Activated naive CD8-positive, alpha-beta T cell (primary cell): ENCODE data around the gene CDH11.

ENCODE experiments used
- H3K27ac Mint-ChIP-seq: one replicate; pipeline ENCODE4 v1.8.0; 2021; ENCODE audit warnings: mixed read lengths
- H3K27me3 Mint-ChIP-seq: one replicate; pipeline ENCODE4 v1.8.0; 2021; ENCODE audit warnings: mixed read lengths
- H3K36me3 Mint-ChIP-seq: one replicate; pipeline ENCODE4 v1.8.0; 2021; ENCODE audit warnings: mixed read lengths
- H3K4me1 Mint-ChIP-seq: one replicate; pipeline ENCODE4 v1.8.0; 2021; ENCODE audit warnings: low read depth, mixed read lengths
- H3K4me3 Mint-ChIP-seq: one replicate; pipeline ENCODE4 v1.8.0; 2021; ENCODE audit warnings: mild to moderate bottlenecking, mixed read lengths
- H3K9me3 Mint-ChIP-seq: one replicate; pipeline ENCODE4 v1.8.0; 2021; ENCODE audit warnings: low read depth, mixed read lengths

The CDH11 gene

DNA sequence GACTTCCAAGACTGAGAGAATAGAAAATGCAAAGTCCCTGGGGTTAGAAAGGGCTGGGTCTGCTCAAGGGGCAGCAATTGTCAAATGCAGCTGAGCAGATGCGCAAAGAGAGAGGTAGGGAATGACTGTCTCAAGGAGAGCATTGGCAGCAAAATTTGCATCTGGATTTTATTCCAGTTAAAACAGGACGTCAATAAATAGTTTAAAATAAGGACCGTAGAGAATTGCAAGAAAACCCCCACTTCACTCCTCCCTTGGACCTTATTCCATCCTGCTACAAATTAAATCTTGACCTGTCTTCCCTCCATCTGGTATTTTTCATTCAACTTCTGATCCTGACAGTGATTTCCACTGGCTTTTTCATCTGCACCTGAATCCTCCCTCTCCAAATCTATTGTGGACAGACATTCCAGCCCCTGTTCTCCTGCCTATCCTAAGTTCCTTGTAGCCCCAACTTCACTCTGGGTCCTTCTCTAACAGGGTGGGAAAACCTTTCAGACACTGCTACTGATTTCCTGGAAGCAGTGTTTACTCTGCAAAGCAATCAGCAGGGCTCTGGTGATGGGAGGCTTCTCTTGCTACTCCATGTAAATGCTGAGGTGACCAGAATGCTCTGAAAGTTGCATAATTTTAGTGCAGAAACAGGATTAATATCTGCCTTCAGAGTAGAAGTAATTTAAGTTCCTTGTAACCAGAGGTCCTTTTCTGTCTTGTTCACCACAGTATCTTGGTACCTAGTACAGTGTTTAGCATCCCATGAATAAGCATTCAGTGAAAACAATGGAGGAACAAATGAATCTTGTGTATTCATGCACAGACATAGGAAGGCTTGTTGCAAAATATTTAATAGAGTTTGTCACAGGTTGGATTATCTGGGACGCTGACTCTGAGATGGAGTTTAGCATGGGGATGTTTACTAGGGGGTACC, 79.2 kb downstream of the CDH11 start:
- no peak overlapping the region for H3K27ac Mint-ChIP-seq
- no peaks in the 10 kb centered on the region for H3K4me1 Mint-ChIP-seq
- H3K4me3 Mint-ChIP-seq: no peak overlapping the region
- no peaks in the 10 kb centered on the region for H3K27me3 Mint-ChIP-seq
- no peaks in the 10 kb centered on the region for H3K36me3 Mint-ChIP-seq
- H3K9me3 Mint-ChIP-seq: peaks cover 7% of the 10 kb centered on the region

DNA sequence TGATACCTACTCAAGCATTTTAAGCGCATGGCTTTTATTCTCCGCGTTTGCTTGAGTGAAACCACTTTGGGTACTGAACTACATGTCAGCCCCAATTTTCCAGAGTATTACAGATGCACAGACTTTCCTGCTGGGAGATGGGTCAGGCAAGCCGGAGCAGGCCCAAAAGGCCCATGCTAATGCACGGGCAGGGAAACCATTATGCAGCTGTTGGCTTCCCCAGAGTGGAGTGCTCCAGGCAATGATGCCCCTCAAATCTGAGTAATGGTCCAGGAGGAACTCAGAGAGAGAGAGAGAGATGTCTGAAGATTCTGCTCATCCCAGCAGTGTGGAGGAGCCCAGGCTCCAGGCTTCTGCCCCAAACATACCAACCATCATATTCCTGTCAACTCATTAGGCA, 80.2 kb downstream of the CDH11 start:
- Mint-ChIP-seq H3K36me3 (no peaks in the 10 kb centered on the region), H3K27me3 (no peaks in the 10 kb centered on the region), H3K4me1 (no peaks in the 10 kb centered on the region), H3K27ac (no peak overlapping the region), H3K9me3 (peaks cover 7% of the 10 kb centered on the region), H3K4me3 (no peak overlapping the region)

DNA sequence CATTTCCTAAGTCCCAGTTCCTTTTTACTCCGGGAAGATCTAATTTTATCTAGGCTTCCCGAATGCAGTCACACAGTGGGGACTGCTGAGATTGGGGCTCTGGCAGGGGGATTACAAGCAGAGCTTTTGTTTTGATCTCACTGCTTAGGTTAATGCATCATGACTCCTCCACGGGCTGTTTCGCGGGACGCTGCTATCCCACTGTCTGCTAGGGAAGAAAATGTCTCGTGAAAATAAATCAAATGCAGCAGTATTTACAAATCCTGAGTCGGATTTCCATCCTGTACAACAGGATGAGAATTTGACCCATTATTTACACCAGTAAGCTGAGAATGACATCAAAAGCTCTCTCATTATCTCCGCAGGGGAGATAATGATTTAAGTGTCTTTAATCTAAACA, 83.8 kb downstream of the CDH11 start:
- peaks cover 5% of the 10 kb centered on the region for H3K9me3 Mint-ChIP-seq
- H3K4me1 Mint-ChIP-seq: no peaks in the 10 kb centered on the region

DNA sequence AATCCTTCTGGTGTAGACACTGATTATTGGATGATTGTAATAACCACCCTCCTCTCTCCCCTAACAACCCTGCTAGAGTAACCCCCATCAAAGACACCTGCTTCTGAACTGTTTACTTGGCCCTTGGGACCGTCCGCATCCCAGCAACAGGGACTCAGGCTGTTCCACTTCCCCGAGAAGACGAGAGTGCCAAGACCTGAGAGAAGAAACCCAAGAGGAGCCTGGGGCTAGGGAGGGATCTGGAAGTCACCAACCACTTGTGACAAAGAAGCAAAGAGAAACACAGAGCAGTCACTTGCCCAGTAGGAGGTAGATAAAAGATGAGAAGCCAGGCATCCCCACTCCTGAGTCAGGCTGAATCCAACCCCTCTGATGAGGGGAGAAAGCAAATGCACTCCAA, 84.3 kb downstream of the CDH11 start:
- peaks cover 6% of the 10 kb centered on the region for H3K9me3 Mint-ChIP-seq
- H3K4me3 Mint-ChIP-seq: no peak overlapping the region
- H3K27me3 Mint-ChIP-seq: no peaks in the 10 kb centered on the region
- no peaks in the 10 kb centered on the region for H3K4me1 Mint-ChIP-seq
- no peaks in the 10 kb centered on the region for H3K36me3 Mint-ChIP-seq
- H3K27ac Mint-ChIP-seq: no peak overlapping the region

More for the DNA sequence above, 83.8 kb downstream of the CDH11 start:
- Mint-ChIP-seq H3K4me3 (no peak overlapping the region), H3K27ac (no peak overlapping the region), H3K27me3 (no peaks in the 10 kb centered on the region), H3K36me3 (no peaks in the 10 kb centered on the region)

DNA sequence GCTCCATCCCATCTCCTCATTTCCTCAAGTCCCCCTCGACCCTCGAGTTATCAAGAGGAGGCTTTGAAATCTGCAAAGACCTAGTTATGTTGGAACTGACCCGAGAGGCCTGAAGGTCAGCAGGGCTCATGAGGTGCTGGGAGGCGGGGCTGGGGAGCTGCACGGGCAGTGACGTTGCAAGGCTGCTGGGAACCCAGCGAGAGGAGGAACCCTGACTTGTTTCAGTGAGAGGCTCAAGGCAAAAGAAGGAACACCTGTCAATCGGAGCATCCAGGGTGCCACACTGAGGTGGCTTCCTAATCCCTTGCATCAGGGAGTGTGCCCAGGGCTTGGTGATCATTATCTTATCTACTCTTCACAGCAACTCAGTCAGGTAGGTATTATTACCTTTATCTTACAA, 86.9 kb downstream of the CDH11 start:
- no peak overlapping the region for H3K4me3 Mint-ChIP-seq
- H3K36me3 Mint-ChIP-seq: no peaks in the 10 kb centered on the region
- H3K27ac Mint-ChIP-seq: no peak overlapping the region
- no peaks in the 10 kb centered on the region for H3K4me1 Mint-ChIP-seq
- no peaks in the 10 kb centered on the region for H3K27me3 Mint-ChIP-seq
- peaks cover 17% of the 10 kb centered on the region for H3K9me3 Mint-ChIP-seq

DNA sequence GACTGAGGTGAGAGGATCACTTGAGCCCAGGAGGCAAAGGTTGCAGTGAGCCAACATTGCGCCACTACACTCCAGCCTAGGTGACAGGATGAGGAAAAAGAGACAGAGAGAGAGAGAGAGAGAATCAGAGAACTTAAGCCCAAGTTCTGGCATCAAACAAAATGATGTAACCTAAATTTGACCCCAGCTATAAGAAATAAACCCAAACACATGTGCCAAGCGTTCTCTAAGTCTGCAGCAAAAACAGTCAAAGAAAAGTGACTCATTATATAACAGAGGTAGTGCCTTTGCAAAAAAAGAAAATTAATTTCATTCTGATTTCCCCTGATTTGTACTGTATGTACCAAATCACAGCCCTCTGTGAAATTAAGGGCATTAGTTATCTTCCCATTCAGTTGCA, 89.5 kb downstream of the CDH11 start:
- H3K36me3 Mint-ChIP-seq: no peaks in the 10 kb centered on the region
- H3K9me3 Mint-ChIP-seq: peaks cover 13% of the 10 kb centered on the region
- no peak overlapping the region for H3K4me3 Mint-ChIP-seq
- no peaks in the 10 kb centered on the region for H3K27me3 Mint-ChIP-seq
- no peak overlapping the region for H3K27ac Mint-ChIP-seq
- H3K4me1 Mint-ChIP-seq: no peaks in the 10 kb centered on the region

DNA sequence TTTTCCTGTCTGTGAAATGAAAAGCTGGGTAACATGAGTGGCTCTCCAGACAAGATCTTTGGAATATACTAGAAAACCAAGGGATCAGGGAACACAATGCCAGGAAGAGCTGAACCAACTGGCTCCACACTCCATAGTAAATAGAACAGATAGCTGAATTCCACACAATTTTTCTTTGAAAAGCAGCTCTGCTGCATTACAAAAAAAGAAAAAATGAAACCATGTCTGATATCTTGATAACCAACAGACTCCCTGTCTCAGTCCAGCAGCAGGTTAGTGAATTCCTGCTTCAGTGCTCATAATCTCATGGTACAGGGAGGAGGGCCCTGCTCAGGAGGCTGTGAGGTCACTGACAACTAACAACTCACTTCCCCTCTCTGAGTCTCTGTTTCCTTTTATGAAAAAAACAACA, 97.1 kb downstream of the CDH11 start:
- Mint-ChIP-seq H3K36me3 (no peaks in the 10 kb centered on the region), H3K27ac (no peak overlapping the region), H3K9me3 (no peaks in the 10 kb centered on the region), H3K4me1 (no peaks in the 10 kb centered on the region), H3K4me3 (no peak overlapping the region), H3K27me3 (no peaks in the 10 kb centered on the region)

DNA sequence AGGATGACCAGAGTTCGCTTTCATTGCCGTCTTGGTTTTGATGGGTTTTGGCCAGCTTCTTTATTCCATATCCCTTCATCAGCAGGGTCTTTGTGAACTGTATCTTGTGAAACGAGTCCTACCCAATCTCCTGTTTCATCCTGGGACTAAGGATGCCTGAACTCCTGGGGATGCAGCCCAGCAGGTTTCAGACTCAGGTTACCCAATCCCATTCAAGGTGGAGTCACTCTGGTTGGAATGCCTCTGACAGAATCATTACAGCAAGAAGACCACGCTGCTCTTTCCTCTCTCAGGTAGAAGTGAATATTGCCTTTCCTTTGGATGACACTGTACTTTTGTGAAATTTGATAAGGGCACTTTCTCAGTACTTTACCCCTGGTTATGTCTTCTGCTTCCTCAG, 98.1 kb downstream of the CDH11 start:
- no peaks in the 10 kb centered on the region for H3K36me3 Mint-ChIP-seq
- no peak overlapping the region for H3K27ac Mint-ChIP-seq
- no peaks in the 10 kb centered on the region for H3K27me3 Mint-ChIP-seq
- H3K4me3 Mint-ChIP-seq: no peak overlapping the region
- no peaks in the 10 kb centered on the region for H3K4me1 Mint-ChIP-seq
- no peaks in the 10 kb centered on the region for H3K9me3 Mint-ChIP-seq

DNA sequence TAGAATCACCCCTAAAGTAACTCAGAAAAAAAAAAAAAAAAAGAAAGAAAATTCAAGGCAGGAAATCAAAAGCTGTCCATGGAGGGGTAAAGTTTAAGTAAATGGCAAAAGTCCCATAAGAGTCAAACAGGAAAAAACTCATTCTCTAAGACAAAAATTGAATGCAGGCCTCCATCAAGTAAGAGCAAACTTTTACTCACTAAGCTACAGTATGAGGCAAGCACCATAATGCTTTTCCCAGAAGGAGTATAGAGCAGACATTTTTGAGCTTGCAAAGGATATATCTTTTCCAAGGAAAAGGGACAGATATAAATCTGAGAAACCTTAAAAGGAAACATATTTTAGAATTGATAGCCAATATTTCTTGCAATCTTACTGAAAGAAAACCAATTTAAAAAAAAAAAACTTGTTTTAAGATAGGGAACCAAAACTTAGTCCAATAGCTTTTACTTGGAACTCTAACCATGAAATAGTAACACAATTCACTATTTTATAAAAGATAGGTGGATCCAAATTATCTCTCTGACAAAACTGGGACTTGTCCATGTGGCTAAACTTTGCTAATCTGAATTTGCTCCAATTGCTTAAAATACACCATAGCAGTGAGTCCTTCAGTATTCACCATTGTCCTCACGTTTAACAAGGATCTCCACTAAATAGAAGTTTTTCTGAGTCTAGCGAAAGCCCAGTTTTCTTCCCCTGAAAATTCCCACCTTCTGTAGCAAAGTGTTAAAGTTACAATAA, 99.8 kb downstream of the CDH11 start:
- H3K27ac Mint-ChIP-seq: no peak overlapping the region
- H3K27me3 Mint-ChIP-seq: no peaks in the 10 kb centered on the region

DNA sequence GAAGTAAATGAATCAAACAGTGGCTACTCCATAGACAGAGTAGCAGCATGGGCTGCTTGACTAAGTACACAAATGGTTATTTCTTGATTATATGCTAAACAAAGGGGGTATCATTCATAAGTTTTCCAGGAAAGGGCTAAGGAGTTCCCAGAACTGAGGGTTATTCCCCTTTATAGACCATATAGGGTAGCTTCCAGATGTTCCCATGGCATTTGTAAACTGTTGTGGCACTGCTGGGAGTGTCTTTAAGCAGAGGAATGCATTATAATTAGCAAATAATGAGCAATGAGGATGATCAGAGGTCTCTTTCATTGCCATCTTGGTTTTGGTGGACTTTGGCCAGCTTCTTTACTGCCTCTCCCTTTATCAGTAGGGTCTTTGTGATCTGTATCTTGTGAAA, 105.1 kb downstream of the CDH11 start:
- Mint-ChIP-seq H3K27me3 (no peaks in the 10 kb centered on the region), H3K27ac (no peak overlapping the region), H3K4me1 (no peaks in the 10 kb centered on the region), H3K36me3 (no peaks in the 10 kb centered on the region), H3K9me3 (no peaks in the 10 kb centered on the region), H3K4me3 (no peak overlapping the region)

More for the DNA sequence above, 99.8 kb downstream of the CDH11 start:
- Mint-ChIP-seq H3K36me3 (no peaks in the 10 kb centered on the region), H3K4me3 (no peak overlapping the region), H3K4me1 (no peaks in the 10 kb centered on the region), H3K9me3 (no peaks in the 10 kb centered on the region)

DNA sequence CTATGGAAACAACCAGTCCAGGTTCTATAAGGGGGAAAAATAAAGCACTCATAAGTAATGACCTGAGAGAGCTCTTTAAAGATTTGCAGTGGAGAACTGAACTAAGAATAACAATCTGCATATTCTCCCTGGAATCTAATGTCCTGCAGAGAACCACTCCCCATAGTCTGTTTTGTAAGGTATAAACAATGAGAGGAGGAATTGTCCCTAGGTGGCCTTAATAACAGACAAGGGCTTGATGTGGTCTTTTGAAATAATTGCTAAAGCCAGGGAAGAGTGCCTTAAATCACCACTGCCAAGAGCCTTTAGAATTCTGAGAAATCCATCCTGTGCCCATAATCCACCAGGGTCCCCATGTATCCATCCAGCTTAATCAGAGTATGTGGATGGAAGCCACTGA, 106.3 kb downstream of the CDH11 start:
- H3K27me3 Mint-ChIP-seq: no peaks in the 10 kb centered on the region
- H3K9me3 Mint-ChIP-seq: no peaks in the 10 kb centered on the region
- no peaks in the 10 kb centered on the region for H3K36me3 Mint-ChIP-seq
- H3K27ac Mint-ChIP-seq: no peak overlapping the region
- no peak overlapping the region for H3K4me3 Mint-ChIP-seq
- H3K4me1 Mint-ChIP-seq: no peaks in the 10 kb centered on the region

DNA sequence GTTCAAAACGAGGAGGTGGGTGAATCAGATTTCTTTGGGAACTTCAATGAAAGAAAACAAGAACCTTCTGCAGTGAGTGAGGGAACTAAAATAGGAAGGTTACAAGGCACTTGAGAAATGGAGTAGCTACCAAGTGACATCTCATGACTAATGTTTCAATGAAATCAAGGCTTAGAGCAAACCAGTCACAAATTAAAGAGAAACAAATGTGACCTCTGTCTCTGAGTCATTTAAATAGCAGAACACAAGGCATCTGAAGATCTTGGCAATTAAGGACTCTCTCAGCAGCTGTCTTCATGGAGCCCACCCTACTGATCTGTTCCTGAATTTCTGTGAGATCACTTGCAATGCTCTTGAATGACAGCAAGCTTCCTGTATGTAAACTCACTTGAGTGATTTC, 109.5 kb downstream of the CDH11 start:
- Mint-ChIP-seq H3K9me3 (no peaks in the 10 kb centered on the region), H3K4me3 (no peak overlapping the region), H3K4me1 (no peaks in the 10 kb centered on the region), H3K27ac (no peak overlapping the region), H3K27me3 (no peaks in the 10 kb centered on the region), H3K36me3 (no peaks in the 10 kb centered on the region)

DNA sequence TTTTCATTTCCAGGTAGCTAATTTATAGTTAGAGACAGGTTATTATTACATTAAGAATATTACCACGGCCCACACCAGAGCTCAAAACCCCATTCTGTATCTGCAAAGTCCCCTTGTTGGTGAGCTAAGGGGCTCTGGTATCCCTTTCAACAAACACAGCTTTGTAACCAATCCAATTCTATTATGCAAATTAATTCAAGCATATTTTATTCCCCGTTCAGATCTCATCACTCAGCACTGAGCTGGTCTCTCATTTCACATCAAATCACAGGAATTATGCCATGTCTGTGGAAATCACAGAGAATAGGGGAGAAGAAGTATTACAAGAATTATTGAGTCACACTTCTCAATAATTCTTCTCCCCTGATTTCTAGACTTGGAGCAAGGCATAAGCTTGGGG, 111.7 kb downstream of the CDH11 start:
- Mint-ChIP-seq H3K4me3 (no peak overlapping the region), H3K4me1 (no peaks in the 10 kb centered on the region), H3K36me3 (no peaks in the 10 kb centered on the region), H3K9me3 (peaks cover 5% of the 10 kb centered on the region), H3K27me3 (no peaks in the 10 kb centered on the region), H3K27ac (no peak overlapping the region)

DNA sequence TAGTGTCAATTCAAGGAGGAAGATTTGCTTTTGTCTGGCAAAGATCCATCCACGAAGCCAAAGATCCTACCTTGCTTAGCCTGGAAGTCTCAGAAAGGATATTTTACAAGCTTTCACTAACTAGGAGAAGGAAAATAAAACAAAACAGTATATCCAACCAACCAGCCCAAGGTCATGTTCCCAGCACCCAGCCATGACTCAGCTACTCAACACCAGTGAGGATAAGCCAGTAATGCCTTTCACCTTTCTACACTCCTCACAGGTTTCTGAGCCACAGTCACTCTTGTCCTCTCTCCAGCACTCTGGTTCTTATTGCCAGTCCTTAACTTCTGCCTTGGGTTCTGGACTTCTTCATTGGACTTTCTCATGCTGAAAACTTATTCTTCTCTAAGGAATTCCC, 116.2 kb downstream of the CDH11 start:
- Mint-ChIP-seq H3K9me3 (peaks cover 13% of the 10 kb centered on the region), H3K4me3 (no peak overlapping the region), H3K27me3 (no peaks in the 10 kb centered on the region), H3K27ac (no peak overlapping the region), H3K4me1 (no peaks in the 10 kb centered on the region), H3K36me3 (no peaks in the 10 kb centered on the region)

DNA sequence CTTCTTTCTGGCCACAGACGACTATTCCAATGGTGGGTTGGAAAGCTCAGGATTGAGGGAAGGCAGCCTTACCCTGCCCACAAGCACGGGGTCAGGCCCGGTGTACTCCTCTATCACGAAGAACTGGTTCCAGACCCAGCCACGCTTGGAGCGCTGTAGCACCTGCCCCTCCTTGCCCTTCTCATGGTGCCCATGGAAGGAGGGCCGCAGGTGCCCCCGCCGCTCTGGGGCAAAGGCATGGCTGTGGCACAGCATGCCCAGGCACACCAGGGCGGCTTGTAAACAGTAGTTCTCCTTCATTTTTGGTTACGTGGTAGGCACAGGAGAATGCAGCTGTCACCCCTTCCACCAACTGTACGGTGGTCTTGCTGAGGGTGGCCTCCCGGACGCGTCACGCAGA, 117.3 kb downstream of the CDH11 start:
- H3K27ac Mint-ChIP-seq: no peak overlapping the region
- H3K4me1 Mint-ChIP-seq: no peaks in the 10 kb centered on the region
- H3K4me3 Mint-ChIP-seq: no peak overlapping the region
- no peaks in the 10 kb centered on the region for H3K36me3 Mint-ChIP-seq
- peaks cover 13% of the 10 kb centered on the region for H3K9me3 Mint-ChIP-seq
- no peaks in the 10 kb centered on the region for H3K27me3 Mint-ChIP-seq
